GM18858 (cell line): ENCODE results near the gene ZNF565.
"Not testable (repeated sequence)": the region's sequence is repeated elsewhere in the genome, so short reads cannot be mapped to it uniquely, and the experiment has no call there.

Experiments
- ATAC-seq: cut with Tn5 transposase; IDR thresholded peaks from one replicate; pipeline ENCODE4 v1.9.1; 2021; ENCODE audit not compliant: unreplicated experiment

Gene ZNF565

DNA sequence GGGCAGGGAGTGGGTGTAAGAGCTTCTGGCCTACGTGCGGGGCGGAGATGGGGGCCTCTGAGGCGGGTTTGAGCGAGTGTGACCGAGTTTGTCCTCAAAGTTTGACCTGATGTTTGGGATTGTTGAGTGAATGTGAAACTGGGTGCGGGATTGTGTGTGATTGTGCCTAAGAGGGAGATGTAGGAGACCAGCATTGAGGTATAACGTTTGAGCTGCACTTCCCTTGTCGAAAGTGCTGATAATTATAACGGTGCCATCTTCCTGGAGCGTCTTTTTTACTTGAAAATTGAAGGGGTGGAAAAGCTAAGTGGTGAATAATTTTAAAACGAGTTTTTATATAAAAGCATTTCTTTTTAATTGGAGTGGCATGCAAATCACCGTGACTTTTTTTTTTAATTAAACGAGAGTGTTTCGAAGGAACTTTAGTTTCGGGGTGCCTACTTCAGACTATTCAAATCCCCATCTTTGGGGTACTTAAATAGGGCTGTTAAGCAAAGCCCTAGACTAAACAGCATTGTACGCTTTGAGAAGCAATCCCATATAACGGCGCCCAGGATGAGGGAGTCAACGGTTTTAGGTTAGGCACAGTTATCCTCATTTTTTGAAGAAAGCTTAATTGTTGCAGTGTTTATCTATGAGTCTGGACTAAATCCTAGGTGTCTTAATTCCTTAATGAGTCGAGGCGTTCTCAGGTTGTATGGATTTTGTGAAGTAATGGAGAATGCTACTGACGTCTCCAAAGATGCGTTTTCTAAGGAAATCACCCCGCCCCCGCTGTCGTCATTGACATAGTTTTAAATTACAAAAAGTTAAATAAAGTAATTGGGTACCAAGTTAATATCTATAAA, 1.0 kb upstream of the ZNF565 start:
- no peak for ATAC-seq

DNA sequence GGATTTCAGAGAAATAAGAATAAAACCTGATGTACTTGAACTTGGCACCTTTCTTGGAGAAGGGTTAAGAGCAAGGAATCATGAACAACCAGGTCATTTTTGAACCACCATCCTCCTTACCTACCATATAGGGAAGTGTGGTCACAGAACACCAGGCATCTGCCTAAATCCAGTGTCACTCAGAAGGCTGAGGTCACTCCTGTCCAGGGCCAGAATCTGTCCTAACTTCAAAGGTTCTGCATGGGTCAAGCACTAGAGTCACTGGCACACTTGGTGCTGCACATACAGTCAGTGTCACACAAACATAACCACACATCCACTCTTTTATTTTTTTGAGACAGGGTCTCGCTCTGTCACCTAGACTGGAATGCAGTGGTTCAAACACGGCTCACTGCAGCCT, 1.6 kb downstream of the ZNF565 start:
- ATAC-seq, result no peak

DNA sequence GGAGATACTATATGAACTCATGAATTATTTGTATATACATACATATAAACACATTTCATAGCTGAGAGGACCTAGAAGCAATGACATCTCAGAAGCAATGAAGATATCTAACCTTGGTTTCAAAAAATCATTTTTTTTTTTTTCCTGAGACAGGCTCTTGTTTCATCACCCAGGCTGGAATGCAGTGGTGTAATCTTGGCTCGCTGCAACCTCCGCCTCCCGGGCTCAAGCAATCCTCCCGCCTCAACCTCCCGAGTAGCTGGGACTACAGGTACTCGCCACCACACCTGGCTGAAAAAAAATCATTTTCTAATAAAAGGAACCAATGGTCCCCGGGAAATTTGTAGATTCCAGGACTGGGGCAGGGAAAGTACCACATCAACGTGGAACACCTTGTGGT, 4.0 kb downstream of the ZNF565 start:
- ATAC-seq, result no peak

DNA sequence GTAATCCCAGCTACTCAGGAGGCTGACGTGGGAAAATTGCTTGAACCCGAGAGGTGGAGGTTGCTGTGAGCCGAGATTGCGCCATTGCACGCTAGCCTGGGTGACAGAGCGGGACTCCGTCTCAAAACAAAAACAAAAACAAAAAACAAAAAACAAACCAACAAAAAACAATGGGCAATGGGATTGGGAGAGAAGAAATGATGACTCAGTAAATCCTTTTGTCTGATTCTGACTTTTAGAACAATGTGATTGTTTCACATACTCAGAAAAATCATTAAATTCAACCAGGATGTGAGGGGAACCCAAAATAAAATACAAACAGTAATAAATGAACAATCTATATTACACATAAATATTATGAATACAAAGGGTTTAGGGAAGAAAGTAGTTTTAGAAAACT, 5.1 kb downstream of the ZNF565 start:
- no peak for ATAC-seq

DNA sequence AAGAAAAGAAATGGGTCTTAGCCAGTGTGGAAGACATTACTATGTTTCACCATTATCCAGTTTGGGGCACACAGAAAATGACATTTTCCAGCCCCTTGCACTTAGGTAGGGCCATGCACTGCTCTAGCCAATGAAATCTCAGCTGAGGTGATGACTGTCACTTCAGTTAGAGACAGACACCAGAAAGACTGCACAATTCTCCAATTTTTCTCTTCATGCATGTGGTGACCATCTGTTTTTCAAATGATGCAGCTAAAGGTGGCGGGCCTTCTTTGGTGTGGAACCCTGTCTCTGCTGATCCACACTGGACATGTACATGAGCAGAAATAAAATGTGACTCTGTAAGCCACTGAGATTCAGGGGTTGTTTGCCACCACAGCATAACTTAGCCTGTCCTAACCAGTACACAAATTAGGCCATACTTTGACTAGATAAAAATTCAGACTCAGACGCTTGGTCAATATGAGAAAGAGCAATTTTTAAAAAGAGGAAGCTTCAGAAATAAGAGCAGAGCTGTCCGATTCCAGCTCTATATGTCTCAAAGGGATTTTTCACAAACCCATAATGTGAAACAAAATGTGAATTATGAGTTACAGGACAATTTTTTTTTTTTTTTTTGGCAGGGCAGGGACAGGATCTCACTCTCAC, 6.7 kb downstream of the ZNF565 start:
- ATAC-seq, result peak; percentile 55

DNA sequence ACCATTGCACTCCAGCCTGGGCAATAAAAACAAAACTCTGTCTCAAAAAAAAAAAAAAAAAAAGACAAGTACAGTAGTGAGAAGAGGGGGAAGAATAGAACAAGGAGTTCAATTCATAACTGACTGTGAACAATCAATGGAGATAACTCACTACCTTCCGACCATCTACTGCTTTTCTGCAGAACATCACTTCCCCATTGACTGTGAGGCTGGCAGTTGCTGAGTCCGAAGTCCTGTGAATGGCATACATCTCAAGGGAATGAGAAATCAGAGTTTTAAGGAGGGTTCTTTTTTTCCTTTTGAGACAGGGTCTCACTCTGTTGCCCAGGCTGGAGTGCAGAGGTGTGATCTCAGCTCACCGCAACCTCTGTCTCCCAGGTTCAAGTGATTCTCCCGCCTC, 11.2 kb downstream of the ZNF565 start:
- no peak for ATAC-seq

DNA sequence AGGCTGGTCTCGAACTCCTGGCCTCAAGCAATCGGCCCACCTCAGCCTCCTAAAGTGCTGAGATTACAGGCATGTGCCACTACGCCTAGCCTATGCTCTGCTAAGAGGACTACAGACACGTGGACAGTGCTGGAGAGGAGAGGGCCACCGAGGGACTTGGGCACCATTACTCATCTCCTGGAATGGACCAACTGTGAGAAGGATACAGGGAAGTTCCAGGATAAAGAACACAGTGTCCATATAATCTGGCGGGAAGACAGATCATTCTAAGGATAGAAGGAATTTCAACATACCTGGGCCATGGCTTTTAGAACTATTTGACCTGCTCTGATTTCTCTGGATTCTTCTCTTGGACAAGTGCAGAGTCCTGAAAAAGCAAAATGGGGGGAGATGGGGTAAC, 12.8 kb downstream of the ZNF565 start:
- no peak for ATAC-seq

DNA sequence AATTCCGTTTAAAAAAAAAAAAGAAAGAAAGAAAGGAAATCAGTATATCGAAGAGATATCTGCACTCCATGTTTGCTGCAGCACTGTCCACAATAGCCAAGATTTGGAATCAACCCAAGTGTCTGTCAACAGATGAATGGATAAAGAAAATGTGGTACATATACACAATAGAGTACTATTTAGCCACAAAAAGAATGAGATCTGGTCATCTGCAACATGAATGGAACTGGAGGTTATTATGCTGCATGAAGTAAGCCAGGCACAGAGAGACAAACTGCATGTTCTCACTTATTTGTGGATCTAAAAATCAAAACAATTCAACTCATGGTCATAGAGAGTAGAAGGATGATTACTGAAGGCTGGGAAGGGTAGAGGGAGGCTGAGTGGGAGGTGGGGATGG, 16.3 kb downstream of the ZNF565 start:
- ATAC-seq, result no peak

DNA sequence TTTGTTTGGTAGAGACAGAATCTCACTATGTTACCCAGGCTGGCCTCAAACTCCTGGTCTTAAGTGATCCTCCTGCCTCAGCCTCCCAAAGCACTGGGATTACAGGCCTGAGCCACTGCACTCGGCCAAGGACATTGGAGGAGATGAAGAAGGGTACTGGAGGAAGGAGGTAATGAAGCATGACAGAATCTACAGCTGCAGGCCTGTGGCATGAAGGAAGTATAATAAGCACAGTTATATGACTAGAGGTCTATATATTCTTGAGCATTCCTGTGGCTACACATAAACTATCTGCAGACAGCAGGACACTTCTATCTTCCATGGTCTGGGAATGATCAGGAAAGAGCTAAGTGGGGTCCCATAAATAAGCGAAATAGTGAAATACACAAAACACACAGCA, 18.2 kb downstream of the ZNF565 start:
- ATAC-seq, result no peak

DNA sequence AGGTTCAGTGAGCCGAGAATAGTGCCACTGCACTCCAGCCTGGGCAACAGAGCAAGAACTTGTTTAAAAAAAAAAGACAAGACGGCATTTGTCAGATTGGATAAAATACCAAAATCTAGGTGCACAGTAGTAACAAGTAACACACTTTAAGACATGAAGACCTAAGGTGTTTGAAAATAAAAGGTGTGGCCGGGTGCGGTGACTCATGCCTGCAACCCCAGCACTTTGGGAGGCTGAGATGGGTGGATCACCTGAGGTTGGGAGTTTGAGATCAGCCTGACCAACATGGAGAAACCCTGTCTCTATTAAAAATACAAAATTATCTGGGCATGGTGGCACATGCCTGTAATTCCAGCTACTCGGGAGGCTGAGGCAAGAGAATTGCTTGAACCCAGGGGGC, 27.7 kb downstream of the ZNF565 start:
- not testable (repeated sequence) for ATAC-seq

DNA sequence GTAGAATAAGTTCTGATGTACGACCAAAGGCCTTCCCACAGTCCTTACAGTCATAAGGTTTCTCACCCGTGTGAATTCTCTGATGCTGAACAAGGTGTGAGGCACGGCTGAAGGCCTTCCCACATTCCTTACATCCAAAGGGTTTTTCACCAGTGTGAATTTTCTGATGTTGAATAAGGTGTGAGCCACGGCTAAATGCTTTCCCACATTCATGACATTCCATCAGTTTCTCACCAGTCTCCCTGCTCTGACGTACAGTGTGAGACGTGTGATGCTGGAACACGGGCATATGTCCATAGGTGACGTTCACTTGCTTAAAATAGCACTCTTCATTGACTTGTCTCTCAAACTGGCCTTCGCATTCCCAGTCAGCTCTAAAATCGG, 31.2 kb downstream of the ZNF565 start:
- ATAC-seq, result no peak

DNA sequence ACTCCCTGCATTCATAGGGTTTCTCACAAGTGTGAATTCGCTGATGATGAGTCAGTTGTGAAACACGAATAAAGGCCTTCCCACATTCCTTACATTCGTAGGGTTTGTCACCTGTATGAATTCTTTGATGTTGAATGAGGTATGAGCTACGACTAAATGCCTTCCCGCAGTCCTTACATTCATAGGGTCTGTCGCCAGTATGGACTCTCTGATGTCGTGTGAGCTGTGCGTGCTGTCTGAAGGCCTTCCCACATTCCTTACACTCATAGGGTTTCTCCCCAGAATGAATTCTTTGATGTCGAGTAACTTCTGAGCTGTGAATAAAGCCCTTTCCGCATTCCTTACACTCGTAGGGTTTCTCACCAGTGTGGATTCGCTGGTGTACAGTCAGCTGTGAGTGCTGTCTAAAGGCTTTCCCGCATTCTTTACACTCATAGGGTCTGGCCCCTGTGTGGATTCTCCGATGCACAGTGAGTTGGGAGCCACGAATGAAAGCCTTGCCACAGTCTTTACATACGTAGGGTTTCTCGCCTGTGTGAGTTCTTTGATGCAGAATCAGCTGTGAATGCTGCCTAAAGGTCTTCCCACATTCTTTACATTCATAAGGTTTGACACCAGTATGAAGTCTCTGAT, 31.7 kb downstream of the ZNF565 start:
- no peak for ATAC-seq

DNA sequence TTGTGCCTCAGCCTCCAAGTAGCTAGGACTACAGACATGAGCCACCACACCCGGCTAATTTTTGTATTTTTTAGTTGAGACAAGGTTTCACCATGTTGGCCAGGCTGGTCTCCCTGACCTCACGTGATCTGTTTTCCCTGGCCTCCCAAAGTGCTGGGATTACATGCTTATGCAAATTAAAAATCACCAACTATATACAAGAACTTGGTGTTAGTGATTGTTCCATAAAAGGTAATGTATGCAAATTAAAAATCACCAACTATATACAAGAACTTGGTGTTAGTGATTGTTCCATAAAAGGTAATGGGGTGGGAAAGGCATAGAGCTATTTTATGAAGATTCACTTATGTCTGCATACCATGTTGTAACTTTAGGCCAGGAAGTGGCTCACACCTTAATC, 35.4 kb downstream of the ZNF565 start:
- not testable (repeated sequence) for ATAC-seq

DNA sequence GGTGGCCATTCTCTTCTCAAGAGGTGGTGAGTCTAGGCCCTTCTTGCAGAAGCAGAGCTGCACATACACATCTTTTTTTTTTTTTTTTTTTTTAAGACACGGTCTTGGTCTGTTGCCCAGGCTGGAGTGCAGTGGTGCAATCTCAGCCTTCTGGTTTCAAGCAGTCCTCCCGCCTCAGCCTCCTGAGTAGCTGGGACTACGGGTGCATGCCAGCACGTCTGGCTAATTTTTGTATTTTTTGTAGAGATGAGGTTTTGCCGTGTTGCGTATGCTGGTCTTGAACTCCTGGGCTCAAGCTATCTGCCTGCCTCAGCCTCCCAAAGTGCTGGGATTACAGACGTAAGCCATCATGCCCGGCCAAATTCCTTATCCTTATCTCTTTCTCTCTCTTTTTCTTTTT, 40.6 kb downstream of the ZNF565 start:
- ATAC-seq, result not testable (repeated sequence)

DNA sequence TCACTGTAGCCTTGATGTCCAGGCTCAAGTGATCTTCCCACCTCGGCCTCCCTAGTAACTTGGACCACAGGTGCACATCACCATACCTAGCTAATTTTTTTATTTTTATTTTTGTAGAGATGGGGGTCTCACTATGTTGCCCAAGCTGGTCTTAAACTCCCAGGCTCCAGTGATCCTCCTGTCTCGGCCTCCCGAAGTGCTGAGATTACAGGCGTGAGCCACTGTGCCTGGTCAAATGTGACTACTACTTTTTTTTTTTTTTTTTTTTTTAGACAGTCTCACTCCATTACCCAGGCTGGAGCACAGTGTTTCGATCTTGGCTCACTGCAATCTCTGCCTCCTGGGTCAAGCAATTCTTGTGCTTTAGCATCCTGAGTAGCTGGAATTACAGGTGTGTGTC, 41.6 kb downstream of the ZNF565 start:
- ATAC-seq, result no peak

DNA sequence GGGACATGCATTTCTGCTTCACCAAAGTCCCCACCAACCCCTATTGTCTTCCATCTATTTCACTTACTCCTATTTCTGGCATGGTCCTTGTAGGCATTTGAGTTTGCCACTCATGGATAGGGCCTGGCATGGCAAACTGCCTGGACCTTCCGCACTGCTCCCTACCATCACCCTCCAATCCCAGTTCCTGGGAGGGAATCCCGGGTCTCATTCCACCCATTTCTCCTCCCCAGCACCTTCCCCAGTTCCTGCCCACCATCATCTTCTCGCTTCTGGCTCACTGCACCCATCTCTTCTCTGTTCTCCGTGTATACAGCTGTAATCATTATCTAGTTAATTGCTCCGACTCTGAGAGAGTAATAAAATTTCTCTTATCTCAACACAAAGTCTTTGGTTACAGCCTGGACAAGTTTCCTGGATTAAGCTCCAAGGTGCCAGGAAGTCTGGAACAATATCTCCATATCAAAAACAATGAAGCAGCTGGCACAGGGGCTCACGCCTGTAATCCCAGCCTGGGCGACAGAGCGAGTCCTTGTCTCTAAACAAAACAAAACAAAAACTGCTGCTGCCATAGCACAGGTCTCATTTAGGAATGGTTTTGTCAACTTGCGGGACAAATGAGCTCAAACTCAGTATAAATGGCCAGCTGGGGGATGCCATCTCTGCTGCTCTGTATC, 45.2 kb downstream of the ZNF565 start:
- ATAC-seq, result no peak

DNA sequence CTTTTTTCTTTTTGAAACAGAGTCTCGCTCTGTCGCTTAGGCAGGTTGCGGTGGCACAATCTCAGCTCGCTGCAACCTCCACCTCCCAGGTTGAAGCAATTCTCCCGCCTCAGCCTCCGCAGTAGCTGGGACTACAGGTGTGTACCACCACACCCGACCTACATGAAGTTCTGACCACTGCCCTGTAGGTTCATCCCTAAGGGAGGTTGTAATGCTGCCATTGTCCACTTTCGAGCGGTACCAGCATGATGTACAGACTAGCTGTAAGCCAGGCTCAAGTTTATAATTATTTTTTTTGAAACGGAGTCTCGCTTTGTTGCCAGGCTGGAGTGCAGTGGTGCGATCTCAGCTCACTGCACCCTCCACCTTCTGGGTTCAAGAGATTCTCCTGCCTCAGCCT, 50.7 kb downstream of the ZNF565 start:
- no peak for ATAC-seq

DNA sequence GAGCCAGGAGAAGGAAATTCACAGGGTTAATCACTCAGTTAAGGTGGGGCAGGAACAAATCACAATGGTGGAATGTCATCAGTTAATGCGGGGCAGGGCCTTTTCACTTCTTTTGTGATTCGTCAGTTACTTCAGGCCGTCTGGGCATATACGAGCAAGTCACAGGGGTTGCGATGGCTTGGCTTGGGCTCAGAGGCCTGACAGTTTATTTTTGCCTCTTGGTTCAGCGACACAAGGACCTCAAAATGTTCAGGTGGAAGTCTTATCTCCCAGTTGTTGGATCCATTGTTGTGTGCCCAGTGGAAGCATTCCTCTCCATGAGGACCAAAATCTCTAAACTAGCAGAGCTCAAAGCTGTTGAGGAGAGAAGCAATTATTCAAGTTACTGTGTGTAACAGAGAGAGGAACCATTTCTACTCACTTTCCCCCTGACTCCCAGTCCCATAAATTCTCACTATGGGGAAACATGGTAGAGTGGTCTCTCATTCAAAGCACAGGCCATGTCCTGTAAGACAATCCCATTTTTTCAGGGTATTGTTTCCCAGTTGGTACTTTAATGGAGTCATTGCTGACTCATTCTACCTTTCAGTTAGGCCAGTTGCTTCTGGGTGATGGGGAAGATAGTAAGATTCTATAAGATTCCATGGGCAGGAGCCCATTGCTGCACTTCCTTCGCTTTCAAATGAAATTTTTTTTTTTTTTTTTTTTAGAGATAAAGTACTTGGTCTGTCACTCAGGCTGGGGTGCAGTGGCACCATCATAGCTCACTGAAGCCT, 53.5 kb downstream of the ZNF565 start:
- no peak for ATAC-seq

DNA sequence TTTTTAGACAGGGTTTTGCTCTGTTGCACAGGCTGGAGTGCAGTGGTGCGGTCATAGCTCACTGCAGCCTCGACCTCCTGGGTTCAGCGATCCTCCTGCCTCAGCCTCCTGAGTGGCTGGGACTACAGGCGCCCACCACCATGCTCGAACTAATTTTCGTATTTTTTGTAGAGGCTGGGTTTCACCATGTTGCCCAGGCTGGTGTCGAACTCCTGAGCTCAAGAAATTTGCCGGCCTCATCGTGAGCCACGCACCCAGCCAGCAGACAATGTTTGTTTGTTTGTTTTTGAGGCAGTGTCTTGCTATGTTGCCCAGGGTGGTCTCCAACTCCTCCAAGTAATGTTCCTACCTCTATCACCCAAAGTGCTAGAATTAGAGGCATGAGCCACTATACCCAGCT, 61.3 kb downstream of the ZNF565 start:
- no peak for ATAC-seq

DNA sequence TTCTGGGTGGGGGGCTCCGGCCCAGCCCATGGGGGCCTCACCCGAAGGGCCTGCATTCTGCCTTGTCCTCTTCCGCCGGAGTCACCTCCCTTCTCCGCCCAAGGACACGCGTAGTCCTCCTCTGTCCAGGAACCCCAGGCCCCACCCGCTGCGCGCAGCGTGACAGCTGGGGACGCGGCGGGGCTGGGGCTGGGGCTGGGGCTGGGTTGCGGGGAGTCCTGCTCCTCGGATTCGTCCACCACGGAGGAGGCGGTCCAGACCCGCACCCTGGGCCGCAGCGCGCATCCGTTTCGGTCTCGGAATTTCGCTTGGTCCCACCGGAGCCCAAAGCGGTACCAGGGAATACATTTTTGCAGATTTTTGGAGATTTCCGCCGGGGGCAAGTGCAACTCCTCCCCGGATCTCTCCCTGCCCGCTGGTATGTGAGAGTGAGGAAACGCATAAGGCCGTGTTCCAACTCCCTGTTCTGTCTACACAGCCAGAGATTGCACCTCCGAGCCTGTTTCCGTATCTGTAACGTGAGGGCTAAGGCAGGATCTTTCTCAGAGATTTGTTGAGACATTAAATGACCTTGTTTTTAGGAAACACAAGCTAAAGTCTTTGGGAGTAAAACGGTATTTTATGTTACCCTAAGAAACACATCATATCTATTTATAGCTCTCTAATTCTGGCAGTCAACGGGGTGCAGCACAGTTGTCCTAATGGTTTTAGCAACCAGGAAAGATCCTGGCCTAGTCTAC, 61.9 kb downstream of the ZNF565 start, which contains the start of gene COX7A1:
Gene COX7A1, minus strand, starts transcription at position 96 of the 740 bp plus-strand sequence. Its CDS starts 40 bp downstream, at position 56.
- ATAC-seq, result no peak
